Activated T-helper 1 cell treated with anti-CD3 and anti-CD28 coated beads, Interleukin-12 subunit alpha, Interleukin-12 subunit beta, Interleukin-2, Interleukin-4 antibody, amounts not matched to agents 30 ng/mL and 10 ng/mL and 1 ng/mL, durations not matched to agents 14 hours and 24 hours and 36 hours (primary cell): ENCODE results near the gene QRSL1. TPM values are rescaled to one million over a fixed set of nuclear protein-coding genes. Genes with fewer than 3 reads are reported as not detected.
A peak's percentile ranks its signal among the peaks of the same experiment; 100 is the strongest.

ENCODE experiments used
- DNase-seq: peaks from one replicate; pipeline ENCODE4 v3.0.0; 2021; ENCODE audit warnings: low spot score
- H3K27ac Mint-ChIP-seq: one replicate; pipeline ENCODE4 v1.8.0; 2021; ENCODE audit warnings: mild to moderate bottlenecking, mixed read lengths
- H3K27me3 Mint-ChIP-seq: one replicate; pipeline ENCODE4 v1.8.0; 2022; ENCODE audit warnings: mild to moderate bottlenecking, moderate library complexity, mixed read lengths; ENCODE audit not compliant: insufficient read depth
- H3K36me3 Mint-ChIP-seq: one replicate; pipeline ENCODE4 v1.8.0; 2021; ENCODE audit warnings: low read depth, mixed read lengths
- H3K4me1 Mint-ChIP-seq: one replicate; pipeline ENCODE4 v1.8.0; 2021; ENCODE audit warnings: low read depth, mixed read lengths
- H3K4me3 Mint-ChIP-seq: one replicate; pipeline ENCODE4 v1.8.0; 2021; ENCODE audit warnings: mild to moderate bottlenecking, moderate library complexity, mixed read lengths
- H3K9me3 Mint-ChIP-seq: one replicate; pipeline ENCODE4 v1.8.0; 2021; ENCODE audit warnings: mixed read lengths
- intact Hi-C: fragments of 100-400 bp; cut with micrococcal nuclease; formaldehyde crosslinking; loops from one replicate; pipeline ENCODE4 v1.15.1; 2024
- total RNA-seq: library from RNA; stranded (reverse); gene quantifications from 2 replicates; pipeline ENCODE4 v1.2.3, GENCODE V29; 2022

The QRSL1 gene
- total RNA-seq, 1 donor from 2014 or later: 21.9 TPM

GRCh38 chr6:106630366-106630765 is 988 bp downstream of the QRSL1 start:
- Mint-ChIP-seq H3K9me3 (no peaks in the 10 kb centered on the region), H3K27me3 (no peaks in the 10 kb centered on the region)
- no peak for DNase-seq

GRCh38 chr6:106631346-106631745 is 2.0 kb downstream of the QRSL1 start:
- peaks cover 7% of the 10 kb centered on the region for H3K36me3 Mint-ChIP-seq
- peaks cover 33% of the 10 kb centered on the region for H3K4me1 Mint-ChIP-seq

More at GRCh38 chr6:106630366-106630765, 988 bp downstream of the QRSL1 start:
- Mint-ChIP-seq H3K4me1 (peaks cover 33% of the 10 kb centered on the region), H3K36me3 (peaks cover 7% of the 10 kb centered on the region), H3K27ac (peak overlapping the region; percentile 98), H3K4me3 (peak overlapping the region; percentile 95)
- intact Hi-C loops: no loop called here

GRCh38 chr6:106634565-106634964 is 5.2 kb downstream of the QRSL1 start:
- no peak for DNase-seq
- no peaks in the 10 kb centered on the region for H3K9me3 Mint-ChIP-seq
- intact Hi-C loops: no loop called here
- no peak overlapping the region for H3K27ac Mint-ChIP-seq
- H3K27me3 Mint-ChIP-seq: no peaks in the 10 kb centered on the region
- H3K4me3 Mint-ChIP-seq: no peak overlapping the region
- H3K36me3 Mint-ChIP-seq: peaks cover 13% of the 10 kb centered on the region
- H3K4me1 Mint-ChIP-seq: peaks cover 29% of the 10 kb centered on the region

More at GRCh38 chr6:106631346-106631745, 2.0 kb downstream of the QRSL1 start:
- no peaks in the 10 kb centered on the region for H3K9me3 Mint-ChIP-seq
- intact Hi-C loops: no loop called here
- DNase-seq: no peak
- H3K4me3 Mint-ChIP-seq: no peak overlapping the region
- no peak overlapping the region for H3K27ac Mint-ChIP-seq
- no peaks in the 10 kb centered on the region for H3K27me3 Mint-ChIP-seq

- H3K9me3 Mint-ChIP-seq: no peaks in the 10 kb centered on the region
- no peak for DNase-seq
- H3K27ac Mint-ChIP-seq: no peak overlapping the region
- no peak overlapping the region for H3K4me3 Mint-ChIP-seq
- intact Hi-C loops: no loop called here
- peaks cover 25% of the 10 kb centered on the region for H3K4me1 Mint-ChIP-seq
- no peaks in the 10 kb centered on the region for H3K27me3 Mint-ChIP-seq
- H3K36me3 Mint-ChIP-seq: peaks cover 14% of the 10 kb centered on the region
Measured at GRCh38 chr6:106637051-106637716, 7.8 kb downstream of the QRSL1 start.

- DNase-seq: no peak
- peaks cover 25% of the 10 kb centered on the region for H3K4me1 Mint-ChIP-seq
- no peak overlapping the region for H3K4me3 Mint-ChIP-seq
- intact Hi-C loops: no loop called here
- H3K27ac Mint-ChIP-seq: no peak overlapping the region
- peaks cover 16% of the 10 kb centered on the region for H3K36me3 Mint-ChIP-seq
- no peaks in the 10 kb centered on the region for H3K27me3 Mint-ChIP-seq
- H3K9me3 Mint-ChIP-seq: no peaks in the 10 kb centered on the region
Measured at GRCh38 chr6:106637717-106638341, 8.5 kb downstream of the QRSL1 start.

DNA sequence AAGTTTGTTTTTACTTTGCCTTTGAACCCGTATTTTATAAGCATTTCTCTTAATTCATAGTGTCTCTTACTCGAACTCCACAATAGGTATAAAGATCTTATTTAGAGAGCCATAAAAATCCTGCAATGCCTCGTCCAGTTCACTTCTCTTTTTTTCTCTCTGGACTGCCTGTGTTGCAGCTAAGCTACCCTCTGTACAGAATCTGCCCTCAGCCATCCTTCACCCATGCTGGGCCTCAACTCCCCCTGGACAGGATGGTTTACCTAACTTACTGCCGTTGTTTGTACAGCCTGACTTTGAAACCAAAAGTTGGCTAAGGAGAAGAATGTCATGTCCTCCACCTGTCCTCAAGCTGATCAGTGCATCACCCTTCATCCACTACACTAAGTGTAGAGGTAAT is 10.4 kb downstream of the QRSL1 start:
- Mint-ChIP-seq H3K36me3 (peaks cover 26% of the 10 kb centered on the region), H3K27ac (no peak overlapping the region), H3K9me3 (no peaks in the 10 kb centered on the region), H3K4me3 (no peak overlapping the region), H3K27me3 (no peaks in the 10 kb centered on the region), H3K4me1 (peaks cover 21% of the 10 kb centered on the region)
- no peak for DNase-seq
- intact Hi-C loops: no loop called here

GRCh38 chr6:106642476-106642875 is 13.1 kb downstream of the QRSL1 start:
- no peaks in the 10 kb centered on the region for H3K27me3 Mint-ChIP-seq
- H3K36me3 Mint-ChIP-seq: peaks cover 37% of the 10 kb centered on the region
- H3K4me3 Mint-ChIP-seq: no peak overlapping the region
- H3K9me3 Mint-ChIP-seq: no peaks in the 10 kb centered on the region
- no peak for DNase-seq
- H3K4me1 Mint-ChIP-seq: peaks cover 13% of the 10 kb centered on the region
- intact Hi-C loops: no loop called here
- no peak overlapping the region for H3K27ac Mint-ChIP-seq

- Mint-ChIP-seq H3K27ac (no peak overlapping the region), H3K4me1 (peaks cover 8% of the 10 kb centered on the region), H3K4me3 (no peak overlapping the region), H3K36me3 (peaks cover 35% of the 10 kb centered on the region), H3K27me3 (no peaks in the 10 kb centered on the region), H3K9me3 (no peaks in the 10 kb centered on the region)
- intact Hi-C loops: no loop called here
- DNase-seq: no peak
Measured at GRCh38 chr6:106643061-106643460, 13.7 kb downstream of the QRSL1 start.

DNA sequence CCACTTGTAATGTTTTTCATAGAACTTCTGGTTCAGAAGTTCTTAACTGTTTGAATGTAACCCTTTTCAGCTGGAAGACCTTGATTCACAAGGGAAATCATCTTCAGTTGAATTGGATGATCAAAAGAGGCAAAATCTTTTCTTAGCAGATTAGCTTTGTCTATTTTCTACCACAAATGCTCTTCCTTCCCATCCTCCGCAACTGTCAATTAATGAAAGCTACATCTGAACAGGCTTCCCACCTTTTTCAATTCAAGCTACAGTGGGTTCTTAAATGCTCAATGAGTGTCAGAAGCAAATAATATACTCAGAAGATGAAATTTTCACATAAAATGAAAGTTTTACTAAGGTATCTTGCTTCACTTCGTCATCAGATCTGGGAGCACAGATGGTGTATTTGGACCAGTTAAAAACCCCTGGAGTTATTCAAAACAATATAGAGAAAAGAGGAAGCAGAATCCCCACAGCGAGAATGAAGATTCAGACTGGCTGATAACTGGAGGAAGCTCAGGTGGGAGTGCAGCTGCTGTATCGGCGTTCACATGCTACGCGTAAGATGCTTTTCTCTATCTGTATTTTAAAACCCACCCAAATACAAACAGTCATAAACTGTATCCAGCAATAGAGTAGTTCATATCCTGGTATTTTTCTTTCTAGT is 19.4 kb downstream of the QRSL1 start:
- H3K4me1 Mint-ChIP-seq: no peaks in the 10 kb centered on the region
- no peak overlapping the region for H3K27ac Mint-ChIP-seq
- H3K4me3 Mint-ChIP-seq: no peak overlapping the region
- no peaks in the 10 kb centered on the region for H3K27me3 Mint-ChIP-seq
- no peaks in the 10 kb centered on the region for H3K9me3 Mint-ChIP-seq
- intact Hi-C loops: no loop called here
- no peak for DNase-seq
- H3K36me3 Mint-ChIP-seq: peaks cover 37% of the 10 kb centered on the region

- H3K4me1 Mint-ChIP-seq: peaks cover under 1% of the 10 kb centered on the region
- no peak overlapping the region for H3K4me3 Mint-ChIP-seq
- H3K27me3 Mint-ChIP-seq: no peaks in the 10 kb centered on the region
- no peak overlapping the region for H3K27ac Mint-ChIP-seq
- no peak for DNase-seq
- H3K36me3 Mint-ChIP-seq: peaks cover 62% of the 10 kb centered on the region
- H3K9me3 Mint-ChIP-seq: peaks cover 16% of the 10 kb centered on the region
- intact Hi-C loops: no loop called here
Measured at GRCh38 chr6:106658469-106658868, 29.1 kb downstream of the QRSL1 start.

DNA sequence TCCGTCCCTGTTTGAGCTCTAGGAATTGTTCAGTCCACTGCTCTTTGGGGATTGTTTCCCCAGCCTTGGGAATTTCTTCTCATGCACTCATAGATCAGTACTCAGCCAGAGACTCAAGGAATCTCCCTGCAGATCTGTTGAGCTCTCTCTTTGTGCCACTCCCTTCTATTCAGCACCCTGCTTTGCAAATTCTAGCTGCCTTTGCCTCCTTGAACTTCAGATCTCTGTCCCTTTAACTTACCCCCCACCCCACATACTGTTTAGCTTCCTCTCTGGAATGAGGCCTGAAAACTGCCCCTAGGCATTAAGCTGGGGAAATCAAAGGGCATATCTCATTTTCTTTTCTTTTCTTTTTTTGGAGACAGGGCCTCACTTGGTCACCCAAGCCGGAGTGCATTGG is 30.5 kb downstream of the QRSL1 start:
- DNase-seq: no peak
- H3K27me3 Mint-ChIP-seq: no peaks in the 10 kb centered on the region
- peaks cover 8% of the 10 kb centered on the region for H3K4me1 Mint-ChIP-seq
- intact Hi-C loops: no loop called here
- peaks cover 16% of the 10 kb centered on the region for H3K9me3 Mint-ChIP-seq
- H3K4me3 Mint-ChIP-seq: no peak overlapping the region
- no peak overlapping the region for H3K27ac Mint-ChIP-seq
- peaks cover 63% of the 10 kb centered on the region for H3K36me3 Mint-ChIP-seq

DNA sequence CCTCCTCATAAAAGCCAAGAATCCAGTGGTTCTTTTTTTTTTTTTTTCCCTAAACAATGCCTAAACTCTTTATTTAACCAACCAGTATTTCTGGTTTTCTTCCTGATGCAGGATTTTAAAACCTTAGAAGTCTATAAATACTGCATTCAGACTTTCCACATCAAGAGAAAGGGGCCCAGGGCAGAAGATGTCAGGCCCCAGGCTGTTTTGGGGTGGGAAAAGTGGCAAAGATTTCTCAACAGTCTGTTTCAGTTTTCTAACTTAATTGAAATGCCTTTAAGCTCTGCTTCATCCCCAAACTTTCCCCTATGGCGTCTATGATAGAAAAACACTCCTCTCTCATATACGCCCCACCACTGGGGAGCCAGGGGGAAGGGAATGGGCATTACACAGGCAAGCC is 33.1 kb downstream of the QRSL1 start:
- DNase-seq: no peak
- no peaks in the 10 kb centered on the region for H3K27me3 Mint-ChIP-seq
- intact Hi-C loops: no loop called here
- peaks cover 12% of the 10 kb centered on the region for H3K9me3 Mint-ChIP-seq
- H3K27ac Mint-ChIP-seq: no peak overlapping the region
- H3K4me1 Mint-ChIP-seq: peaks cover 8% of the 10 kb centered on the region
- no peak overlapping the region for H3K4me3 Mint-ChIP-seq
- peaks cover 52% of the 10 kb centered on the region for H3K36me3 Mint-ChIP-seq

GRCh38 chr6:106666282-106667021 is 37.1 kb downstream of the QRSL1 start:
- Mint-ChIP-seq H3K27me3 (no peaks in the 10 kb centered on the region), H3K4me3 (no peak overlapping the region), H3K4me1 (peaks cover 8% of the 10 kb centered on the region), H3K36me3 (peaks cover 21% of the 10 kb centered on the region), H3K9me3 (no peaks in the 10 kb centered on the region), H3K27ac (no peak overlapping the region)
- intact Hi-C loops: no loop called here
- no peak for DNase-seq
